Activated CD4-positive, alpha-beta T cell treated with anti-CD3 and anti-CD28 coated beads, Interleukin-2, amount 10 ng/mL, durations not matched to agents 24 days and 14 days (primary cell): ENCODE data around the gene PRKCE. TPM values are rescaled to one million over a fixed set of nuclear protein-coding genes. Genes with fewer than 3 reads are reported as not detected.
"Not testable (repeated sequence)": the region's sequence is repeated elsewhere in the genome, so short reads cannot be mapped to it uniquely, and the experiment has no call there.

Source experiments
- DNase-seq: peaks from one replicate; pipeline ENCODE4 v3.0.0; 2022
- H3K27ac Mint-ChIP-seq: one replicate; pipeline ENCODE4 v1.8.0; 2022; ENCODE audit warnings: mild to moderate bottlenecking, mixed read lengths
- H3K27me3 Mint-ChIP-seq: one replicate; pipeline ENCODE4 v1.8.0; 2022; ENCODE audit warnings: mixed read lengths
- H3K36me3 Mint-ChIP-seq: one replicate; pipeline ENCODE4 v1.8.0; 2022; ENCODE audit warnings: low read depth, mild to moderate bottlenecking, mixed read lengths
- H3K4me1 Mint-ChIP-seq: one replicate; pipeline ENCODE4 v1.8.0; 2021; ENCODE audit warnings: mixed read lengths
- H3K4me3 Mint-ChIP-seq: one replicate; pipeline ENCODE4 v1.8.0; 2022; ENCODE audit warnings: mild to moderate bottlenecking, moderate library complexity, mixed read lengths
- H3K9me3 Mint-ChIP-seq: one replicate; pipeline ENCODE4 v1.8.0; 2021; ENCODE audit warnings: mixed read lengths
- intact Hi-C: fragments of 100-400 bp; cut with micrococcal nuclease; formaldehyde crosslinking; loops from one replicate; pipeline ENCODE4 v1.15.1; 2023
- total RNA-seq: library from RNA; stranded (reverse); gene quantifications from 2 replicates; pipeline ENCODE4 v1.2.3, GENCODE V29; 2022

The PRKCE gene
- total RNA-seq, 1 donor from 2014 or later = 13.5 TPM

GRCh38 chr2:46200861-46201605 lies 549.6 kb downstream of the PRKCE start:
- Mint-ChIP-seq H3K36me3 (peaks cover 5% of the 10 kb centered on the region), H3K4me3 (no peak overlapping the region), H3K27ac (peak overlapping the region; percentile 69), H3K27me3 (peaks cover 2% of the 10 kb centered on the region), H3K4me1 (peaks cover 44% of the 10 kb centered on the region), H3K9me3 (peaks cover 13% of the 10 kb centered on the region)
- intact Hi-C loops = no loop called here
- peak; percentile 54 for DNase-seq

DNA sequence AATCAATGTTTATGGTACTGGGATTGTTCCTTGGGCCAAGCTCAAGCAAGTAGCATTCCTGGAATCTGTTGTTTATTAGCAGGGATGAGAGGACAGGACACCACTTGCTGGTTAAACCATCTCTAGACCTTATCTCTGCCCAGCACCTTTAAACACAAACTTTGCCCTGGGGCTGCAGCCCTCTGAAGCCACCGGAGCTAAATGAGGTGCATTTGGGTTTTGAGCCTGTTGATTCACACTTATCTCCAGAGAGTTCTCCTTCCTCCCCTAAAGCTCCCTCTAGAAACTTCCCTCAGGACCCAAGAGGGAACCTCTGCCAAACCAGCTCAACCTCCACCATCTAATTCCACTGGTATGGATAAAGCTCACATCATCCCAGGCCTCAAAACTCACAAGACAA lies 551.0 kb downstream of the PRKCE start:
- H3K27me3 Mint-ChIP-seq = peaks cover 10% of the 10 kb centered on the region
- intact Hi-C loops = no loop called here

GRCh38 chr2:46202987-46203386 lies 551.5 kb downstream of the PRKCE start:
- intact Hi-C loops = no loop called here
- Mint-ChIP-seq H3K27me3 (peaks cover 13% of the 10 kb centered on the region), H3K4me3 (peak overlapping the region; percentile 1), H3K27ac (peak overlapping the region; percentile 6), H3K9me3 (peaks cover 20% of the 10 kb centered on the region), H3K36me3 (peaks cover 6% of the 10 kb centered on the region), H3K4me1 (peaks cover 36% of the 10 kb centered on the region)
- DNase-seq = peak; percentile 71

More for the DNA sequence above, 551.0 kb downstream of the PRKCE start:
- Mint-ChIP-seq H3K4me3 (no peak overlapping the region), H3K9me3 (peaks cover 20% of the 10 kb centered on the region), H3K4me1 (peaks cover 38% of the 10 kb centered on the region), H3K27ac (no peak overlapping the region), H3K36me3 (peaks cover 6% of the 10 kb centered on the region)
- DNase-seq = no peak

- peak overlapping the region; percentile 9 for H3K4me3 Mint-ChIP-seq
- peaks cover 15% of the 10 kb centered on the region for H3K27me3 Mint-ChIP-seq
- peaks cover 36% of the 10 kb centered on the region for H3K4me1 Mint-ChIP-seq
- H3K27ac Mint-ChIP-seq, intact Hi-C loops, DNase-seq, H3K36me3 Mint-ChIP-seq: not testable (repeated sequence)
- H3K9me3 Mint-ChIP-seq = peaks cover 22% of the 10 kb centered on the region
These were observed 552.2 kb downstream of the PRKCE start for GRCh38 chr2:46203636-46204035.

GRCh38 chr2:46207591-46207990 lies 556.1 kb downstream of the PRKCE start:
- Mint-ChIP-seq H3K27ac (no peak overlapping the region), H3K4me1 (peaks cover 11% of the 10 kb centered on the region), H3K9me3 (peaks cover 29% of the 10 kb centered on the region), H3K4me3 (no peak overlapping the region), H3K27me3 (peaks cover 33% of the 10 kb centered on the region), H3K36me3 (peaks cover 8% of the 10 kb centered on the region)
- no peak for DNase-seq
- intact Hi-C loops = no loop called here

DNA sequence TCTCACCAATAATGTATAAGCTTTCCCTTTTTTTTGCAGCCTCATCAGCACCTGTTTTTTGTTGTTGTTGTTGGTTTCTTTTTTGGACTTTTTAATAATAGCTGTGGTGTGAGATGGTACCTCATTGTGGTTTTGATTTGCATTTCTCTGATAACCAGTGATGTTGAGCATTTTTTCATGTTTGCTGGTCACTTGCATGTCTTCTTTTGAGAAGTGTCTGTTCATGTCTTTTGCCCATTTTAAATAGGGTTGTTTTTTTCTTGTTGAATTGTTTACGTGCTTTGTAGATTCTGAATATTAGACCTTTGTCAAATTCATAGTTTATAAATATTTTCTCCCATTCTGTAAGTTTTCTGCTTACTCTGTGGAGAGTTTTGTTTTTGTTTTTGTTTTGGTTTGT lies 557.3 kb downstream of the PRKCE start:
- Mint-ChIP-seq H3K4me1 (peaks cover 2% of the 10 kb centered on the region), H3K36me3 (peaks cover 5% of the 10 kb centered on the region), H3K27ac (no peak overlapping the region), H3K9me3 (peaks cover 27% of the 10 kb centered on the region), H3K27me3 (peaks cover 44% of the 10 kb centered on the region), H3K4me3 (no peak overlapping the region)
- intact Hi-C loops = no loop called here
- no peak for DNase-seq

GRCh38 chr2:46210063-46210462 lies 558.6 kb downstream of the PRKCE start:
- Mint-ChIP-seq H3K27me3 (peaks cover 51% of the 10 kb centered on the region), H3K36me3 (peaks cover 5% of the 10 kb centered on the region), H3K9me3 (peaks cover 29% of the 10 kb centered on the region), H3K4me1 (no peaks in the 10 kb centered on the region), H3K4me3 (no peak overlapping the region), H3K27ac (no peak overlapping the region)
- intact Hi-C loops = no loop called here
- no peak for DNase-seq

DNA sequence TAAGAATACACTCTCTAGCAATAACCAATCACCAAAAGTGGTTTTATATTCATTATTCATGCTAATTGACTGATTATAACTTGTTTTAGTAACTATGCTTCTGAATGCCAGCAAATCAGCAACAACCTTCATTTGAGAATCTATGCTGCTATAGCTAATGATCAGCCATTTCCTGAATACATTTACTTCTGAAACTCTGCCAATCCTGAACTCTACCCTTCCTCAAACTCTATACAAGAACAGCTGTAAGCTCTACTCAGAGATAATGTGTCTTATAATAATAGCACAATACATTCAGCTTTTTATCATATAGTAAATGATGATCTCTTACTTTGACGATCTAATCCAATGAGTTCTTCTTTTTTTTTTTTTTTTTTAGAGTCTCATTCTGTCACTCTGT lies 560.0 kb downstream of the PRKCE start:
- DNase-seq = no peak
- Mint-ChIP-seq H3K27ac (no peak overlapping the region), H3K4me1 (no peaks in the 10 kb centered on the region), H3K36me3 (peaks cover 5% of the 10 kb centered on the region), H3K9me3 (peaks cover 36% of the 10 kb centered on the region), H3K4me3 (no peak overlapping the region), H3K27me3 (peaks cover 55% of the 10 kb centered on the region)
- intact Hi-C loops = no loop called here

DNA sequence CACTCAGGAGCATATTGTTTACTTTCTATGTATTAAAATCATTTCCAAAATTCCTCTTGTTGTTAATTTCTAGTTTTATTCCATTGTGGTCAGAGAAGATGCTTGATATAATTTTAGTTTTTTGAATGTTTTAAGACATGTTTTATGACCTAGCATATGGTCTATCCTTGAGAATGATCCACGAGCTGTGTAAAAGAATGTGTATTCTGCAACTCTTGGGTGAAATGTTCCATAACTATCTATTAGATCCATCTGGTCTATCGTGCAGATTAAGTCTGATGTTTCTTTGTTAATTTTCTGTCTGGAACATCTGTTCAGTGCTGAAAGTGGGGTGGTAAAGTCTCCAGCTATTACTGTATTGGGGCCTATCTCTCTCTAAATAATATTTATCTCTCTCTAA lies 562.4 kb downstream of the PRKCE start:
- no peaks in the 10 kb centered on the region for H3K4me1 Mint-ChIP-seq

DNA sequence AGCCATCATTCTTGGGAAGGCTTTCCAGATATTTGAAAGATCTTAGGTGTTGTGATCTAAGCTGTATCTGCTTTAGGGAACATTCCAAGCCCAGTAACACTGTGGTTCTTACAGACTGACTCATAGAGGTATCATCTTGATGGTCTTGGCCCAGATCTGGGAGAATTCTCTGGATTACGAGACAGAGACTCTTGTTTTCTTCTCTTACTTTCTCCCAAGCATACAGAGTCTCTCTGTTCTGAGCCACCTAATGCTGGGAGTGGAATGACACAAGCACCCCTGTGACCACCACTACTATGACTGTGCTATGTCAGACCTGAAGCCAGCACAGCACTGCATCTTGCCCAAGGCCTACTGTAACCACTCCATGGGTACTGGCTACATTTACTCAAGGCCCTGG lies 564.7 kb downstream of the PRKCE start:
- no peak for DNase-seq
- Mint-ChIP-seq H3K9me3 (peaks cover 22% of the 10 kb centered on the region), H3K4me3 (no peak overlapping the region), H3K27me3 (peaks cover 45% of the 10 kb centered on the region), H3K36me3 (peaks cover under 1% of the 10 kb centered on the region), H3K27ac (no peak overlapping the region), H3K4me1 (peaks cover 4% of the 10 kb centered on the region)
- intact Hi-C loops = no loop called here

More for the DNA sequence above, 562.4 kb downstream of the PRKCE start:
- intact Hi-C loops = no loop called here
- Mint-ChIP-seq H3K9me3 (peaks cover 31% of the 10 kb centered on the region), H3K36me3 (no peaks in the 10 kb centered on the region), H3K4me3 (no peak overlapping the region), H3K27me3 (peaks cover 41% of the 10 kb centered on the region), H3K27ac (no peak overlapping the region)
- DNase-seq = no peak

GRCh38 chr2:46223514-46223913 lies 572.0 kb downstream of the PRKCE start:
- peaks cover 29% of the 10 kb centered on the region for H3K27me3 Mint-ChIP-seq
- H3K4me1 Mint-ChIP-seq = peaks cover 29% of the 10 kb centered on the region
- peaks cover 19% of the 10 kb centered on the region for H3K9me3 Mint-ChIP-seq
- H3K4me3 Mint-ChIP-seq, H3K36me3 Mint-ChIP-seq, intact Hi-C loops, H3K27ac Mint-ChIP-seq, DNase-seq: not testable (repeated sequence)

DNA sequence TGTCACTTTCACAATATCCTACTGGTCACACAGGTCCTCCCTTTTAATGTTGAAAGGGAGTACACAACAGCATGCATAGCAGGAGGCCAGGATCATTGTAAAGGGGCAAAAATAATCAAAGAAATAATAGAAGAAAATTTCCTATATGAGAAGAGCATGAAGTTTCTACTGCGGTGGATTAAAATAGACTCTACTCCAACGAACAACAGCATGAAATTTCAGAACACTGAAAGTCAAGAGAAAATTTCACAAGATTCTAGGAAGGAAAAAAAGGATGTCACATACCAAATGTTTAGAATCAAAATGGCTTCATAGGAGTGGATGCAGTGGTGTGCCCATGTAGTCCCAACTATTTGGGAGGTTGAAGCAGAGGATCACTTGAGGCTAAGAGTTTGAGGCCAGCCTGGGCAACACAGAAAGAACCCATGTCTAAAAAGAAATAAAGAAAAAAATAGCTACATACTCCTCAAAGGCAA lies 573.7 kb downstream of the PRKCE start:
- peaks cover 35% of the 10 kb centered on the region for H3K4me1 Mint-ChIP-seq
- H3K27me3 Mint-ChIP-seq = peaks cover 24% of the 10 kb centered on the region
- H3K9me3 Mint-ChIP-seq = peaks cover 19% of the 10 kb centered on the region
- intact Hi-C loops = loop anchor here (2.0 to 5.0 kb wide), 2 partner anchors 14 to 42 kb away; no protein-coding TSS in a partner anchor
- no peak for DNase-seq
- no peak overlapping the region for H3K27ac Mint-ChIP-seq
- H3K36me3 Mint-ChIP-seq = peaks cover 6% of the 10 kb centered on the region
- H3K4me3 Mint-ChIP-seq = no peak overlapping the region

GRCh38 chr2:46225730-46226129 lies 574.3 kb downstream of the PRKCE start:
- Mint-ChIP-seq H3K27me3 (peaks cover 19% of the 10 kb centered on the region), H3K4me1 (peaks cover 39% of the 10 kb centered on the region)
- intact Hi-C loops = loop anchor here (2.0 to 5.0 kb wide), 2 partner anchors 13 to 42 kb away; no protein-coding TSS in a partner anchor

GRCh38 chr2:46226620-46227019 lies 575.1 kb downstream of the PRKCE start:
- DNase-seq = no peak
- peaks cover 14% of the 10 kb centered on the region for H3K9me3 Mint-ChIP-seq
- H3K4me3 Mint-ChIP-seq = no peak overlapping the region
- no peak overlapping the region for H3K27ac Mint-ChIP-seq
- peaks cover 42% of the 10 kb centered on the region for H3K4me1 Mint-ChIP-seq
- H3K27me3 Mint-ChIP-seq = peaks cover 14% of the 10 kb centered on the region
- intact Hi-C loops = loop anchor here (1.0 to 5.0 kb wide), 2 partner anchors 41 to 163 kb away; no protein-coding TSS in a partner anchor
- peaks cover 4% of the 10 kb centered on the region for H3K36me3 Mint-ChIP-seq

More at GRCh38 chr2:46225730-46226129, 574.3 kb downstream of the PRKCE start:
- no peak overlapping the region for H3K4me3 Mint-ChIP-seq
- H3K9me3 Mint-ChIP-seq = peaks cover 19% of the 10 kb centered on the region
- peaks cover 6% of the 10 kb centered on the region for H3K36me3 Mint-ChIP-seq
- H3K27ac Mint-ChIP-seq = no peak overlapping the region
- DNase-seq = no peak
